HG02981 (cell line): Measurements from ENCODE around the gene APOBEC3H.

Source experiments
- ATAC-seq: cut with Tn5 transposase; IDR thresholded peaks from one replicate; pipeline ENCODE4 v1.9.1; 2021; ENCODE audit warnings: mild to moderate bottlenecking, moderate library complexity; ENCODE audit not compliant: unreplicated experiment

APOBEC3H gene

GRCh38 chr22:39108487-39108886 lies 11.4 kb downstream of the APOBEC3H start:
- ATAC-seq, result no peak

- ATAC-seq, result no peak
These were observed 12.3 kb downstream of the APOBEC3H start for GRCh38 chr22:39109361-39109760.

- no peak for ATAC-seq
These were observed 13.9 kb downstream of the APOBEC3H start for GRCh38 chr22:39110631-39111561.

- ATAC-seq, result no peak
These were observed 17.1 kb downstream of the APOBEC3H start for GRCh38 chr22:39114112-39114511.

GRCh38 chr22:39115570-39115969 lies 18.5 kb downstream of the APOBEC3H start:
- no peak for ATAC-seq

- no peak for ATAC-seq
These were observed 19.1 kb downstream of the APOBEC3H start for GRCh38 chr22:39115977-39116621.

- ATAC-seq, result peak; percentile 55
These were observed 20.6 kb downstream of the APOBEC3H start for GRCh38 chr22:39117585-39118191.

- ATAC-seq, result no peak
These were observed 23.9 kb downstream of the APOBEC3H start for GRCh38 chr22:39120983-39121382.

GRCh38 chr22:39122772-39123470 lies 25.9 kb downstream of the APOBEC3H start:
- ATAC-seq, result no peak

- no peak for ATAC-seq
These were observed 26.9 kb downstream of the APOBEC3H start for GRCh38 chr22:39123751-39124581.

- ATAC-seq, result no peak
These were observed 28.6 kb downstream of the APOBEC3H start for GRCh38 chr22:39125622-39126021.

- ATAC-seq, result no peak
These were observed 31.5 kb downstream of the APOBEC3H start for GRCh38 chr22:39128508-39128907.

- ATAC-seq, result no peak
These were observed 32.0 kb downstream of the APOBEC3H start for GRCh38 chr22:39129081-39129480.

- no peak for ATAC-seq
These were observed 32.7 kb downstream of the APOBEC3H start for GRCh38 chr22:39129746-39130145.

GRCh38 chr22:39130152-39130704 lies 33.2 kb downstream of the APOBEC3H start:
- ATAC-seq, result no peak

GRCh38 chr22:39130892-39131855 lies 34.1 kb downstream of the APOBEC3H start:
- ATAC-seq, result no peak

- ATAC-seq, result no peak
These were observed 35.2 kb downstream of the APOBEC3H start for GRCh38 chr22:39132281-39132680.

- ATAC-seq, result no peak
These were observed 36.0 kb downstream of the APOBEC3H start for GRCh38 chr22:39132871-39133524.
